Activated CD8-positive, alpha-beta memory T cell treated with anti-CD3 and anti-CD28 coated beads, Interleukin-2, amount 50 U/mL, for 1 hour (primary cell): ENCODE measurements around the gene EZR.
"Not testable (repeated sequence)": the region's sequence is repeated elsewhere in the genome, so short reads cannot be mapped to it uniquely, and the experiment has no call there.

Experiments used
- DNase-seq: peaks from one replicate; pipeline ENCODE4 v3.0.0-alpha.2; 2020; ENCODE audit errors: extremely low read depth

Gene EZR

GRCh38 chr6:158841358-158841757, 22.2 kb upstream of the EZR start:
- DNase-seq = no peak

- DNase-seq = no peak
These were observed 21.3 kb upstream of the EZR start for GRCh38 chr6:158840465-158840864.

GRCh38 chr6:158839796-158840195, 20.6 kb upstream of the EZR start:
- DNase-seq = no peak

GRCh38 chr6:158838790-158839189, 19.6 kb upstream of the EZR start:
- DNase-seq = not testable (repeated sequence)

- DNase-seq = no peak
These were observed 18.8 kb upstream of the EZR start for GRCh38 chr6:158837684-158838625.

- no peak for DNase-seq
These were observed 17.6 kb upstream of the EZR start for GRCh38 chr6:158836625-158837311.

- DNase-seq = no peak
These were observed 16.6 kb upstream of the EZR start for GRCh38 chr6:158835616-158836221.

GRCh38 chr6:158834675-158835385, 15.7 kb upstream of the EZR start:
- no peak for DNase-seq

GRCh38 chr6:158832807-158833206, 13.6 kb upstream of the EZR start:
- not testable (repeated sequence) for DNase-seq

GRCh38 chr6:158832026-158832425, 12.9 kb upstream of the EZR start:
- no peak for DNase-seq

- no peak for DNase-seq
These were observed 12.4 kb upstream of the EZR start for GRCh38 chr6:158831571-158831970.

- DNase-seq = no peak
These were observed 11.6 kb upstream of the EZR start for GRCh38 chr6:158830736-158831135.

- no peak for DNase-seq
These were observed 9.6 kb upstream of the EZR start for GRCh38 chr6:158828807-158829206.

GRCh38 chr6:158826819-158827501, 7.8 kb upstream of the EZR start:
- no peak for DNase-seq

GRCh38 chr6:158825951-158826306, 6.8 kb upstream of the EZR start:
- no peak for DNase-seq

- DNase-seq = no peak
These were observed 6.1 kb upstream of the EZR start for GRCh38 chr6:158825038-158825950.

- DNase-seq = not testable (repeated sequence)
These were observed 4.4 kb upstream of the EZR start for GRCh38 chr6:158823616-158824015.

- DNase-seq = no peak
These were observed 932 bp upstream of the EZR start for GRCh38 chr6:158819977-158820622.

GRCh38 chr6:158818581-158819212, 471 bp downstream of the EZR start:
- DNase-seq = no peak
